ENCODE measurements around the gene EYA3.

The EYA3 gene, protein sequence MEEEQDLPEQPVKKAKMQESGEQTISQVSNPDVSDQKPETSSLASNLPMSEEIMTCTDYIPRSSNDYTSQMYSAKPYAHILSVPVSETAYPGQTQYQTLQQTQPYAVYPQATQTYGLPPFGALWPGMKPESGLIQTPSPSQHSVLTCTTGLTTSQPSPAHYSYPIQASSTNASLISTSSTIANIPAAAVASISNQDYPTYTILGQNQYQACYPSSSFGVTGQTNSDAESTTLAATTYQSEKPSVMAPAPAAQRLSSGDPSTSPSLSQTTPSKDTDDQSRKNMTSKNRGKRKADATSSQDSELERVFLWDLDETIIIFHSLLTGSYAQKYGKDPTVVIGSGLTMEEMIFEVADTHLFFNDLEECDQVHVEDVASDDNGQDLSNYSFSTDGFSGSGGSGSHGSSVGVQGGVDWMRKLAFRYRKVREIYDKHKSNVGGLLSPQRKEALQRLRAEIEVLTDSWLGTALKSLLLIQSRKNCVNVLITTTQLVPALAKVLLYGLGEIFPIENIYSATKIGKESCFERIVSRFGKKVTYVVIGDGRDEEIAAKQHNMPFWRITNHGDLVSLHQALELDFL

DNA sequence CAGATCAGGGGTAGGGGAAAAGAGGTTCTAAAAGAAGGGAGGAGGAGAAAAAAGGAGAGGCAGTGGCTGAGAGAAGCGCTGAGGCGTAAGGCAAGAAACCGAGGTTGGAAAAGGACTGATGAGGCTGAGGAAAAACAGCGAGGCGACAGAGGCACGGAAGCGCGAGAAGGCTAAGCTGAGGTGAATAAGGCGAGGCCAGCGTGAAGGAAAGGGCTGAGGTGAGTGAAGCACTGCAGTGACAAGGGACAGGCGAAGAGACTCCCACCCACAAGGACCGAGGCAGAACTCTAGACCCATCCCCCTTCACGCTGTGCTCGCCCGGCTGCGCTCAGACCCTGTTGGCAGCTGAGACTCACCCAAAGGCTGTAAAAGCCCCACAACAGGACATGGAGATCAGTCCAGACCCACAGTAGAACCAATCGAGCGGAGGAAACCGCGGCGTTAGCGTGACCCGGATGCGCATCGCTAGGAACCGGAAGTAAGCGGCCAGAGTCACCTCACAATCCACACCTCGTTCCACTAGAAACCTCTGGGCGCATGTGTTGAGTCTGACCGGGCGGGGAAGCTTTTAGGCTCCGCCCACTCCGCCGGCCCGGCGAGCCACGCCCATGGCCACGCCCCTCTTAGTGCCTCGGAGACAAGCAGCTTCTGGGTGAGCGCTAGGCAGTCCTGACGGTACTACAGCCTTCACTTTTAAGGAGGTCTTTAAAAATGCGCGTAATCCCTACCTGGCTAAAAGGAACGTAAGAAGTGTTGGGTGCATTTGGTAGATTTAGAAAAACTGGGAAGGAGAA lies at the start of gene EYA3:
TSS of gene EYA3 (minus strand) at position 443 of the 794 bp plus-strand sequence. CDS start 30,584 bp downstream, outside the sequence.
- DNase-seq: peak; percentile 53

DNA sequence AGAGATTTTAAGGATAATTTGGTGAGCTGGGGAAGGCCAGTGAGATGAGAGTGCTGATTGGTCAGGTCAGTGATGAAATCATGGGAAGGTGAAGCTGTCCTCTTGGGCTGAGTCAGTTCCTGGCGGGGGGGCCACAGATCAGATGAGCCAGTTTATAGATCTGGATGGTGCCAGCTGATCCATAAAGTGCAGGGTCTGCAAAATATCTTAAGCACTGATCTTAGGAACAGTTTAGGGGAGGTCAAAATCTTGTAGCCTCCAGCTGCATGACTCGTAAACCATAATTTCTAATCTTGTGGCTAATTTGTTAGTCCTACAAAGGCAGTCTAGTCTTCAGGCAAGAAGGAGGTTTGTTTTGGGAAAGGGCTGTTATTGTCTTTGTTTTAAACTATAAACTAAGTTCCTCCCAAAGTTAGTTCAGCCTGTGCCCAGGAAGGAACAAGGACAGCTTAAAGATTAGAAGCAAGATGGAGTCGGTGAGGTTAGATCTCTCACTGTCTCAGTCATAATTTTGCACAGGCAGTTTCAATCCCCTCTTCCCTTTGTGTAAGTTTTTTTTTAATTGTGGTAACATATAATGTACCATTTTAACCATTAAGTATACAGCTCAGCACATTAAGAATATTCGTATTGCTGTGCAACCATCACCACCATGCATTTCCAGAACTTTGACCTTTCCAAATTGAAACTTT lies 48.7 kb upstream of the EYA3 start:
- DNase-seq: no peak

DNA sequence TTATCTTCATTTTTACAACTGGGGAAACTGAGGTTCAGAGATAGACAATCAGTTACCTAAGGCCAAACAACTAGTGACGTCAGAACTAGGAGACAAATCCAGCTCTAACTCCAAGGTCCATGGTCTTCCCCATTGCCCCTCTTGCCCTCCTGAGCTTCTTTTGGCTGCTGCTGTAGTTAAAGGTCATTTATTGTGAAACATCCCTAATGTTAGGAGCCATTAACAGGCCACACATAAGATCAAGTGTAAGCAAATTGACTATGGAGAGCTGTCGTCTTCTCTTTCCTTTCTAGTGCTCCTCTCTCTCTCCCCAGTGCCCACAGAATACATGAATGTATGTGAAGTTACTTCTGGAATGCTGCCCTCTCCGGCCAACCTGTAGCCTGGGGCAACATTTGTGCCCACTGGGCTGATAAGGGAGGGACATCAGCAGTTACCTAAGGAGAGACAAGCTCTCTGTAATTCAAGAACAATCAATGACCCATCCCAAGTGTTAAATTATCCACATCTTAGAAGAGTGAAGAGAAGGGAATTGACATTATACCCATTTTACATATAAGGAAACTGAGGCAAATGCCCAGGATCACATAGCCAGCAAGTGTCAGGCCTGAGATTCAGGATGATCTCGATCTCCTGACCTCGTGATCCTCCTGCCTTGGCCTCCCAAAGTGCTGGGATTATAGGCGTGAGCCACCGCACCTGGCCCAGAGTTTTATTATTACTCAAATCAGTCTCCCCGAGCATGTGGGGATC lies 47.9 kb upstream of the EYA3 start:
- DNase-seq: no peak

DNA sequence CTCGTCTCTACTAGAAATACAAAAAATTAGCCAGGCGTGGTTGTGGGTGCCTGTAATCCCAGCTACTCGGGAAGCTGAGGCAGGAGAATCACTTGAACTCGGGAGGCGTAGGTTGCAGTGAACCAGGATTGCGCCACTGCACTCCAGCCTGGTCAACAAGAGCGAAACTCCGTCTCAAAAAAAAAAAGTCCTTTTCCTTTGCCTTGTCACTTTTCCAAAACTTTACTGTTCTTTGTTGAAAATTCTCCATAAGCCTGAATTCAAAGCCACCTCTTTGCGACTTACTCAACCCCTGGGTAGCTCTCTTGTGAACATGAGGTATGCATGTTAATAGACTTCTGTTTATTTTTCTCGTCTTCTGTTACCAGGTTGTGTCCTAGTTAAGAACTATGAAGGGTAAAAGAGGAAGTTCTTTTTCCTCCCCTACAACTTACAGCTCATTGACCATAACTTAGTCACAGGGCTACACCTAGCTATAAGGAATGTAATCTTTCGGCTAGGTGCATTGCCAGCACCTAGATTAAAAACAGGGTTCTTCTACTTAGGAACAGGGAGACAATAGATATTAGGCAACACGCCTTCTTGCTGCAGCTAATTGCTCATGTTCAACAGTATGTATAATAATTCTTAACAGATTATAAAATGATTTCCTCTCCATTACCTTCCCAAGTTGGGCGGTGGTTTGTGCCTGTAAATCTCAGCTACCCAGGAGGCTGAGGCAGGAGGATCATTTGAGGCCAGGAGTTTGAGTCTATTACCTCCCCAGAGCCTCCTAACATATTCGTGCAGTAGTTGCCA lies 47.2 kb upstream of the EYA3 start:
- DNase-seq: no peak

DNA sequence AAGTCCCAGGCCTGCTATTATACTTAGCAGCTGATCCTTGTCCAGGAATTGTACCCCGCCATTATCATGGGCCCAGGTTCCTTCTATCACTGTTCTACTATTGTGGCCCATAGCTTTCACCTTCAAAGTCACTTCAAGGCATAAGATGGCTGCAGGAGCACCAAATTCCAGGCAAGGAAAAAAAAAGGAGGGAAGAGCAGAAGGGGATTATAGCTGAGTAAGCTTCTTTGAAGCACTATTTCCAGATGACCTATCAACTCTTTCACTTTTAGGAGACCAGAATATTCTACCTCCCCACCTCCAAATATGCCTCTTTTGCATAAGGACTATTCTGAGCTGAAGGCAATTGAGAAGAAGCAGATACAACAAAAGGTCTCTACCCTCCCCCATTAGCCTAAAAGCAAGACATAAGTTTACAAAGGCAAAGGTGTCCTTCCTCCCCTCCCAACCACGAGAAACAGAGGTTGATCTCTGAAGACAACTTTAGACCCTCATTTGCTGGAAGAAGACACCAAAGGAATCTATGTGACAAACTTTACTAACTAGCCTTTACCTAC lies 46.3 kb upstream of the EYA3 start:
- no peak for DNase-seq

DNA sequence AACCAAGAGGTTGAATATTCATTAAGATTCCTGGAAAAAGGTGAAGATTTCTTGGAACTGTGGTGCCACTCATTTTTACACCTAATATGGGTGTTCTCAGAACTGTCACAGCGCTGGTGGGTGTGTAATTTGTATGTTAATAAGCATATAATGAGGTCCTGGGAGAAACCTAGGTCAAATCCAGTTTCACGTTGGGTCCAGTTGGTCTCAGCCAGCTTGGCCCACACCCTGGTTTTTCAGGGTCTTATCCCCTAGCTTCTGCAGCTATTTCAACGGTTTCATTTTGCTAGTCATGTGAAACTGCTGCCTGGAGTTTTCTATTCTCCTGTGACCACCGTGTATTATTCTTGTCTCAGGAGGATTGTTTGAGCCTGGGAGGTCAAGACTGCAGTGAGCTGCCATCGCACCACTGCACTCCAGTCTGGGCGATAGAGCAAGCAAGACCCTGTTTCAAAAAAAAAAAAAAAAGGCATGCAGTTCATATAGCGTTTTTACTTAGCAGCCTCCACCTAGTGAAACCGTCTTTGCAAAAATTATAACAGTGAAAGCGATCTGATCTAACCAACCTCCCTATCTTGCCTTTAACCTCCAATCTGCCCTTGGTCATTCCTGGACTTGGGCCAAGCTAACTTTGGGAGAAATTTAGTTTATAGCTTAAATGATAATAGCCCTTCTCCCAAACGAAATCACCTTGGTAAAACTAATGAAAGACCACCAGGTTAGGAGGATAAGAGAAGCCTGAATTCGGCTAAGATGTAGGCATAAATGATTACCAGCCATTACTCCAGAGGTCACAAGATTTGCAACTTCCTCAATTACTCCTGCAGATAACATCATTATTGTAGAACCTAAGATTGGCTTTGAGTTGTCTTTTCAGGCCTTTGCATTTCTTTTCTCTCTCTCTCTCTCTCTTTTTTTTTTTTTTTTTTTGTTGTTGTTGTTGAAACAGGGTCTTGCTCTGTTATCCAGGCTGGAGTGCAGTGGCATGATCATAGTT lies 44.1 kb upstream of the EYA3 start:
- DNase-seq: no peak

DNA sequence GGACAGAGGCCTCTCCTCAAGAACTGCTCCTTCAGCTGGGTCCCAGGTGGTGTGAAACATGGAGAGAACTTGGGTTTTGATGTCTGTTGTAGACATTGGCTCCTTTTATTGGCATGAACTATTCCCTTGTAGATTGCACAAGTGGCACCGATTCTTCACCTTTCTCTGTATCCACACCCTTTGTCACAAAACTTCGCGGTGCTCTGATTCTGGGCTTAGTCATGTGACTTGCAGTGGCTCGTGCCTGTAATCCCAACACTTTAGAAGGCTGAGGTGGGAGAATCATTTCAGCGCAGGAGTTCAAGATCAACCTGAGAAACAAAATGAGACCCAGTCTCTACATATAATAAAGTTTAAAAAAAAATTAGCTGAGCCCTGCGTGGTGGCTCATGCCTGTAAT lies 42.5 kb upstream of the EYA3 start:
- DNase-seq: no peak

DNA sequence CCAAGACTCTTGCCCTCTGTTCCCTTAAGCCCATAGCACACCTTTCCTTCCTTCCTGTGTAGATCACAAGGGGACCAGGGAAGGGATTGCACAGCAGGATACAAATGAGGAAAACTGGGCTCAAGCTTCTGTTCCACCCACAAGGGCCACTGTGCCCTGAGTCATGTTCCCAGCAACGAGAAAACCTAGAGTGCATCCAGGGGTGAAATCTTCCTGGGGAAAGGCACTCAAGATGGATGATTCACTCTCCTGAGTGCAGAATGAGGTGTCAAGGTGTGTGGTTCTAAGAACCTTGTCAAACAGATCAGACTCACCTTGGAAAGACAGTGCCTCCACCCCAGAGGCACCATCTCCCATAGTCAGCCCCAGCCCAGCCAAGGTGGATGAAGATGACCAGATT lies 40.7 kb upstream of the EYA3 start:
- DNase-seq: no peak

DNA sequence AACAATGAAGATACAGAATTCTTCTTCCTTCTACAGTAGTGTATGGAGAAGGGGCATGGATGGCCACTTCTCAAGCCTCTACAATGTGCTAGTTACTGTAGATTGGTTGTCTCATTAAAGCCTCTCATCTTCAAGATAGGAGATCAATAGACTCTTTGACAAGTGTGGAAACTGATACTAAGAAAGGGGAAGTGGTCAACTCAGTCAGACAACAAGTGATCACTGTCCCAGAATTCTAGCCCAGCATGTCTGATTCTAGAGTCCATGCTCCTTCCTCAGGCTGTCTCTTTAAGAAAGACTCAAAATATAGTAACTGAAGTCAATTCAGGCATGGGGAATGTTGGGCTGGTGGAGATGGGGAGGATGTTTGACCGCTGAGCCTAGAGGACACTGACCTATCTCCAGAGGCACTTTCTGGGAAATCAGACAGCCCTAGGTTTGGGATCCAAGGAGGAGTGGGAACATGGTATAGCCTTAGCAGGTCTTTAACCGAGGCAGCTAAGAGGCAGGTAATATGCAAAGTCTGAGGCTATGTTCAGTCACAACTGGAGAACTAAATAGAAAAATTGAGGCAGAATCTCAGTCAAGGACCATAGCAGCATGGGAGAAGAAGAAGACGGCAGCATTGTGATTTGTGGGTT lies 39.3 kb upstream of the EYA3 start:
- no peak for DNase-seq

DNA sequence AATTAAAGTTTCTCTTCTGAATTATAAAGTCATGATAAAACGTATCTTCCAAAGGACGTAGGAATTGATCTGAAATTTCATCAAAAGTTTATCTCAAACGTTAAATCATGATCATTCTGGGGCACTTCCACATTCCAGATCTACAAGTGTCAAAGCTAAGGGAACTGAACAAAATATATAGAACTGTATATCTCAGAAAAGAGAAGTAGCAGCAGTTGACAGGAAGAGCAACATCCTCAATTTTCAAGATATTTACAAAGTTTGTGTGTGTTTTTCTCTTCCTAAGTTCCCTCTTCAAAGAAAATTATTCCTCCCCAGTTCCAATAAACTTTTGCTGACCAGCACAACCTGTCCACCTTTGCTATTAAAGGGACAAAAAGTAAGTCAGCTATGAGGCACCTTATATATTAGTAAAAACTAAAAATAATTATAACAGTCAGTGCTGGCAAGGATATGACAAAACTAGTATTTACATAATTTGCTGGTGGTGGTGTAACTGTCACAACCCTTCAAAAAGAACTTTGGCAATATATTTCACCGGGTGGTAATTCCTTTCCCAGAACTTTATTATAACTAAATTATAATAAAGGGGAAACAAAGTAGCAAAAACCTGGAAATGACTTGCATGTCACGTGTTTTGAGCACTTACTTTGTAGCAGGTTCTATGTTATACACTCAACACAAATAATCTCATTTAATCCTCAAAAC lies 38.5 kb upstream of the EYA3 start:
- DNase-seq: no peak

DNA sequence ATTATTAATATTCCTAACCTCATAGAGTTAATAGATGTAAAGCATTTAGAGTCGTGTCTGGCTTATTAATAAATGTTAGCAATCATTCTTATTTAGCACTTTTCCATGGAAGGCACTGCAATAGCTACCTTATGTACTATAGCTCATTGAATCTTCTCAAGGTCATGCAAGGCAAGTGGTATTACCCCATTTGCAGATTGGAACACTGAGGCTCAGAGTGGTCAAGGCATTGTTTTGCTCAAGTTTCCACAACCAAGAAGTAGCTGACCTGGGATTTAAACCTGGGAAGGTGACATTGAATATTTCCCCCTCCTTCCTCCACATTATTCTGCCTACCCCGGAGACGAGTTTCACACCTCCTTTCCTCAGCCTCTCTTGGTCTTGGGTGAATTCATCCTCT lies 37.8 kb upstream of the EYA3 start:
- no peak for DNase-seq

DNA sequence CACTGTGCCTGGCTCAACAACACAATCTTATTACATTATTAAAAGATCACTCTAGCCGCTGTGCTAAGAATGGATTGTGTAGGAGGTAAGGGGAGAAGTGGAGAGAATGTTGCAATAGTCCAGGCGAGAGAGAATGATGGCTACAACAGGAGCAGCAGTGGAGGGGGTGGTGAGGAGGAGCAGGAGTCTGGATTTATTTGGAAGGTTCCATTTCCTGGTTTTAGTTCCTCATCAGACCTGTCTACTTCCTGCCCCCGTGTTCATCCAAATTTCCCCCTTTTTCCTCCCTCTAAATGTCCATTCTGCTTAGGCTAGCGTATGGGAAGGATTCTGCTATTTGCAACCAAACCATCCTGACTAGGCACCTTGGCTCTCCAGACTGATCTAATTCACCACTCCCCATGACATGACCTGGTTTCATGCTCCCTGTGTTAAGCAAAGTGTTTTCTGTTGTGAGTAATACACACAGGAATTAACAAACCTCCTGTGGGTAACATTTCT lies 35.1 kb upstream of the EYA3 start:
- no peak for DNase-seq

DNA sequence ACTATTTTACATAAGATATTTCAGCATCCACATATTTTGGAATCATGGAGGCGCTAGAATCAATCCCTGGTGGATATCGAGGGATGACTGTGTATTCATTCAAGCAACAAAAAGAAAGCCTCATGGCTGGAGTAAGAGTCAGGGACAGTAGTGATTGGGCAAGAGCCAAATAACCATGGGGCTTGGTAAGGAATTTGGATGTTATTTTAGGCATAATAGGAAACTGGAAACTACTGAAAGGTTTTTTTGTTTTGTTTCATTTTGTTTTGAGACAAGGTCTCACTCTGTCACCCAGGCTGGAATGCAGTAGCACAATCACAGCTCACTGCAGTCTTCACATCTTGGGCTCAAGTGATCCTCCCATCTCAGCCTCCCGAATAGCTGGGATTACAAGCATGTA lies 33.8 kb upstream of the EYA3 start:
- DNase-seq: no peak

DNA sequence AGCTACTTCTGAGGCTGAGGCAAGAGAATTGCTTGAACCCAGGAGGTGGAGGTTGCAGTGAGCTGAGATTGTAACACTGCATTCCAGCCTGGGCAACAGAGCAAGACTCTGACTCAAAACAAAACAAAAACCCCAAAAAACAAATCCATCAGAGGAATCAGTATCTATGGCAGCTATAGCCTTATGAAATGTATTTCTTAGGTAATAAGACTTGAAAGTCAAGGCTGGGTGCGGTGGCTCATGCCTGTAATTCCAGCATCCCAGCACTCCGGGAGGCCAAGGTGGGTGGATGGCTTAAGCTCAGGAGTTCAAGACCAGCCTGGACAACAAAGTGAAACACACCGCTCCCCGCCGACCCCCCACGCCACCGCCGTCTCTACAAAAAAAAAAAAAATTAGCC lies 31.1 kb upstream of the EYA3 start:
- no peak for DNase-seq

DNA sequence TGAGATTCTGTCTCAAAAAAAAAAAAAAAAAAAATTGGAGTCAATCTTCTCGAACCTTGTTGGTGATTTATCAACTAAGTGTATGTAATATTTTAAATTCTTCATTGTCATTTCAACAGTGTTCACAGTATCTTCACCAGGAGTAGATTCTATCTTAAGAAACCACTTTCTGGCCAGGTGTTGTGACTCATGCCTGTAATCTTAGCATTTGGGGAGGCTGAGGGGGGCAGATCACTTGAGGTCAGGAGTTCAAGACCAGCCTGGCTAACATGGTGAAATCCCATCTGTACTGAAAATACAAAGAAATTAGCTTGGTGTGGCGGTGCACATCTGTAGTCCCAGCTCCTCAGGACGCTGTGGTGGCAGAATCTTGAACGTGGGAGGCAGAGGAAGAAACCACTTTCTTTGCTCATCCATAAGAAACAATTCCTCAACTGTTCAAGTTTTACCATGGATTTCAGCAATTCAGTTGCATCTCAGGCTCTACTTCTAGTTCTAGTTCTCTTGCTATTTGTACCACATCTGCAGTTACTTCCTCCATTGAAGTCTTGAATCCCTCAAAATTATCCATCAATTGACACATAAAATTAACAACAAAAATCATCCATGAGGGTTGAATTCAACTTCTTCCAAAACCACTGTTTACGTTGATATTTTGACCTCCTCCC lies 30.4 kb upstream of the EYA3 start:
- DNase-seq: no peak

DNA sequence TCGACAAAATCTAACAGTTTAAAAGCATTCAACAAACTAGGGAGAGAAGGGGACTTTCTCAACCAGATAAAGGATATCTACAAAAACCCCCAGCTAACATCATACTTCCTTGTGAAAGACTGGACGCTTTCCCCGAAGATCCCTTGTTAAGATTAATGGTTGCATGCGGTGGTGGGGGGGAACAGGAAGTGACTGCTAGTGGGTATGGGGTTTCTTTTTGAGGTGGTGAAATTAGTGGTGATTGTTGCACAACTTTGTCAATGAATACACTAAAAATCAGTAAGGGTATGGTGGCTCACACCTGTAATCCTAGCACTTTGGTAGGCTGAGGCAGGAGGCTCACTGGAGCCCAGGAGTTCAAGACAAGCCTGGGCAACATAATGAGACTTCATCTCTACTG lies 26.9 kb upstream of the EYA3 start:
- DNase-seq: no peak

DNA sequence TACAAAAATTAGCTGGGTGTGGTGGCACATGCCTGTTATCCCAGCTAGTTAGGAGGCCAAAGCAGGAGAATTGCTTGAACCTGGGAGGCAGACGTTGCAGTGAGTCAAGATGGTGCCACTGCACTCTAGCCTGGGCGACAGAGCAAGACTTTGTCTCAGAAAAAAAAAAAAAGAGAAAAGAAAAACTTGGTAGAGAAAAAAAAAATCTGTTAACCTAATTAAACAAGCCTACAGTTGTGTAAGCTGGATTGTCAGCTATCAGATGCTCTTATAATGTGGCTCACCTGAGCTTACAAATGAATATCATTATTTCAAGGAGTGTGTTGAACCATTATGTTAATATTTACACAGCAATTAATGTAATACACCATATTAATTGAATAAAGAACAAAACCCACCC lies 26.4 kb upstream of the EYA3 start:
- DNase-seq: no peak

DNA sequence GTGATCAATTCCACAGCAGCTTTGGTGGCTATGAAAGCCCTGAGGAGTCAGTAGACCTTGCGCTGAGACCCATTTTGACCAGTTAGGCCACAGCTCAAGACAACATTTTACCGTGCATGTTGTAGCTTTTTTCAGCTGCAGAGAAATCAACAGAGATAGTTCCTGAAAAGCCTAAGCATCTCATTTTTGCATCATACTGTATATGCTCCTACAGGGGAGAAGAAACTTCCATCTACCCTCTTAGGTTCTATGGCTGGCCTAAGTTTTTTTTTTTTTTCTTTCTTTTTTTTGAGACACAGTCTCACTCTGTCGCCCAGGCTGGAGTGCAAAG lies 24.8 kb upstream of the EYA3 start:
- DNase-seq: no peak
